Loucy (cell line): Measurements from ENCODE around the gene NFIX.

ENCODE experiments used
- EZH2phosphoT487 ChIP-seq: fragments of 200-600 bp; IDR thresholded peaks from 2 replicates; pipeline ENCODE4 v1.6.1; 2018; ENCODE audit warnings: antibody characterized with exemption, mild to moderate bottlenecking, moderate library complexity, borderline replicate concordance
- TF ChIP-seq, protein P1 (sequence below): fragments of 200-600 bp; sonication (generic); conservative IDR thresholded peaks from 2 replicates; pipeline ENCODE4 v1.5.1; 2014; ENCODE audit warnings: mild to moderate bottlenecking, antibody characterized with exemption, low read length

GRCh38 chr19:13026462-13027370 is 31.4 kb downstream of the NFIX start:
- TF ChIP-seq, protein P1, sequence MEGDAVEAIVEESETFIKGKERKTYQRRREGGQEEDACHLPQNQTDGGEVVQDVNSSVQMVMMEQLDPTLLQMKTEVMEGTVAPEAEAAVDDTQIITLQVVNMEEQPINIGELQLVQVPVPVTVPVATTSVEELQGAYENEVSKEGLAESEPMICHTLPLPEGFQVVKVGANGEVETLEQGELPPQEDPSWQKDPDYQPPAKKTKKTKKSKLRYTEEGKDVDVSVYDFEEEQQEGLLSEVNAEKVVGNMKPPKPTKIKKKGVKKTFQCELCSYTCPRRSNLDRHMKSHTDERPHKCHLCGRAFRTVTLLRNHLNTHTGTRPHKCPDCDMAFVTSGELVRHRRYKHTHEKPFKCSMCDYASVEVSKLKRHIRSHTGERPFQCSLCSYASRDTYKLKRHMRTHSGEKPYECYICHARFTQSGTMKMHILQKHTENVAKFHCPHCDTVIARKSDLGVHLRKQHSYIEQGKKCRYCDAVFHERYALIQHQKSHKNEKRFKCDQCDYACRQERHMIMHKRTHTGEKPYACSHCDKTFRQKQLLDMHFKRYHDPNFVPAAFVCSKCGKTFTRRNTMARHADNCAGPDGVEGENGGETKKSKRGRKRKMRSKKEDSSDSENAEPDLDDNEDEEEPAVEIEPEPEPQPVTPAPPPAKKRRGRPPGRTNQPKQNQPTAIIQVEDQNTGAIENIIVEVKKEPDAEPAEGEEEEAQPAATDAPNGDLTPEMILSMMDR, result no peak
- TF ChIP-seq EZH2phosphoT487, result no peak
